HCT116 (cell line): ENCODE data around the gene HORMAD1.

Source experiments
- ATF3 ChIP-seq: IDR thresholded peaks from 2 replicates; pipeline ENCODE4 v1.6.1; 2012
- CEBPB ChIP-seq: IDR thresholded peaks from 2 replicates; pipeline ENCODE4 v1.6.1; 2012; ENCODE audit warnings: low read depth
- CTCF ChIP-seq, 3 experiments: fragments of 200-600 bp in 1 of 3; sonication (generic) in 1 of 3; IDR thresholded peaks in 2 of 3; conservative IDR thresholded peaks in 1 of 3; 2 replicates each; pipeline ENCODE4 v1.5.1; 2012 to 2017; ENCODE audit warnings: low read depth in 2 of 3, low read length in 2 of 3, antibody characterized with exemption in 1 of 3, borderline replicate concordance in 1 of 3, control low read depth in 1 of 3, mild to moderate bottlenecking in 1 of 3, mixed read lengths in 1 of 3, mixed run types in 1 of 3, moderate library complexity in 1 of 3; ENCODE audit not compliant: insufficient read depth in 1 of 3
- EZH2 ChIP-seq: fragments of 200-600 bp; sonication (generic); IDR thresholded peaks from 2 replicates; pipeline ENCODE4 v1.6.1; 2017; ENCODE audit warnings: antibody characterized with exemption, mixed run types
- MAX ChIP-seq: IDR thresholded peaks from 2 replicates; pipeline ENCODE4 v1.6.1; 2012
- POLR2A ChIP-seq: IDR thresholded peaks from 2 replicates; pipeline ENCODE4 v1.7.0; 2011; ENCODE audit warnings: borderline replicate concordance; ENCODE audit not compliant: insufficient read depth, insufficient read length; ENCODE audit errors: extremely low read depth
- POLR2AphosphoS5 ChIP-seq: IDR thresholded peaks from 2 replicates; pipeline ENCODE4 v1.6.1; 2011; ENCODE audit warnings: mild to moderate bottlenecking, low read depth, low read length, moderate library complexity
- REST ChIP-seq: IDR thresholded peaks from 2 replicates; pipeline ENCODE4 v1.6.1; 2012; ENCODE audit warnings: low read depth
- TCF7L2 ChIP-seq: IDR thresholded peaks from 2 replicates; pipeline ENCODE4 v1.7.0; 2011; ENCODE audit warnings: borderline replicate concordance, inconsistent platforms; ENCODE audit not compliant: insufficient read depth, insufficient read length; ENCODE audit errors: extremely low read depth
- ZBTB33 ChIP-seq: IDR thresholded peaks from 2 replicates; pipeline ENCODE4 v1.6.1; 2011; ENCODE audit warnings: mild to moderate bottlenecking, low read length, moderate library complexity; ENCODE audit not compliant: insufficient replicate concordance; ENCODE audit errors: extremely low read depth
- ZNF274 ChIP-seq: fragments of 200-500 bp; sonication (Bioruptor generic); IDR thresholded peaks from 2 replicates; pipeline ENCODE4 v1.6.1; 2014; ENCODE audit warnings: mild to moderate bottlenecking, low read depth, low read length, inconsistent platforms

- TF ChIP-seq CTCF (IDR thresholded peaks at IDR 0.05 in 2 of 3, conservative IDR thresholded peaks at IDR 0.05 in 1 of 3; ENCODE audit: borderline replicate concordance in 1 of 3, insufficient read depth in 1 of 3, low read depth in 2 of 3, low read length in 2 of 3) (no peak), REST (no peak), EZH2 (no peak), MAX (no peak), ATF3 (no peak), TCF7L2 (no peak), ZNF274 (no peak), CEBPB (no peak), POLR2A (no peak), ZBTB33 (no peak), POLR2AphosphoS5 (no peak)
Observed at GRCh38 chr1:150751443-150751842, 30.7 kb upstream of the HORMAD1 start.
